ENCODE measurements around the gene KCNQ1.

KCNQ1 gene

DNA sequence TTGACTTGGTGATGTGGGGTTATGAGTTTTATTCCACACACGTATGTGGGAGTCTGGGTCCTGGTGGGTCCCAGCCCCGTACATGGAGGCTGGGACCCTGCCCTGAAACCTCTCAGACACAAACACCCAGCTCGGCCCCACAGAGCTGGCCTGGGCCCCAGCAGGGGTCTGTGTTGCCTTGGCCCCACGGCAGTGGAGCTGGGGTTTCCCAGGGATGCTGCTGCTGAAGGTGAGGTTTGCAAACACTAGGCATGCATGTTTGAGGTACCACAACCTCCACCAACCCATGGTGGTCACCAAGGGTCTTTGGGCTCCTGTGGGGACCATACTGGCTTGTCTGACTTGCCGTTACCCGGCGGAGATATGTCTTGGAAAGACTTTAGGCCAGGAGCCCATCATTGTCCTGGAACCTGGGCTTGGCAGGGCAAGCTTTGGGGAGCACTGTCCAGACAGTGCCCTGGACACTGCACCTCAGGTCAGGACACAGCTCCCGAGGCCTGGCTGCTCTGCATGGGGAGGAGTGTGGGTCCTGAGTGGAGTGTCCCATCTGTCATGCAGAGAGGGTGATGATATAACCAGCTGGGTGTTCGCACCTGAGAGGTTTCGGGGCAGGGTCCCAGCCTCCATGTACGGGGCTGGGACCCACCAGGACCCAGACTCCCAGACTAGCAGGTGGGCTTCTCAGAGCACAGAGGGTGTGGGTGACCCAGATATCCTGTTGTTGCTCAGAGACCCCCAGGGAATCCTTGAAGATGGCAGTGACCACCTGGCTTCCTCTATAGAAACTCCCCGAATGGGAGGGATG lies 63.3 kb downstream of the KCNQ1 start:
- no peak overlapping the region for H3K4me2 ChIP-seq (ENCODE audit: low read depth, low read length, poor library complexity, severe bottlenecking)

DNA sequence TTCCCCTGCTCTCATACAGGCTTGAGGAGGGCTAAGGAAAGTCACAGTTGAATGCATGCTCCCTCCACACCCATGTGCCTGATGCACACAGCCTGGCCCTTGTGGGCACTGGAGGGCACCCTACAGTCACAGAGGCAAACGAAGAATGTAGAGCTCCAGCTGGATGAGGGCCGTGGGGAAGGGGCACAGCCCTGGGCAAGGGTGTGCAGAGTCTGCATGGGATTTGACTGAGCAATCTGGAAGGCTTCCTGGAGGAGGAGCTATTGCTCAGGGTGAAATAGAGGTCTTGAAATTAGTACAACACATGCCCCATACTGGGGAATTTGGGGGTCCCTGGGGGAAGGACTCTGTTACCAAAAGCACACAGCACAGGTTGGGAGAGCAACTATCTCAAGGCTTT lies 64.0 kb downstream of the KCNQ1 start:
- no peaks in the 10 kb centered on the region for H3K79me2 ChIP-seq (ENCODE audit: insufficient read depth, low read length)
- H3K27ac ChIP-seq (ENCODE audit: low read depth, low read length) = no peak overlapping the region
- H3K4me2 ChIP-seq (ENCODE audit: low read depth, low read length, poor library complexity, severe bottlenecking) = no peak overlapping the region
- H3K9me2 ChIP-seq (replicated peaks; ENCODE audit: insufficient read depth, low read length) = no peaks in the 10 kb centered on the region
- H3F3A ChIP-seq (ENCODE audit: insufficient read depth) = no peaks in the 10 kb centered on the region
- no peaks in the 10 kb centered on the region for H4K20me1 ChIP-seq (ENCODE audit: low read depth, low read length)
- H3K27me3 ChIP-seq (ENCODE audit: low read length) = no peaks in the 10 kb centered on the region
- H3K4me3 ChIP-seq (ENCODE audit: insufficient read depth, low read length, poor library complexity, severe bottlenecking) = no peak overlapping the region
- H3K9me3 ChIP-seq (ENCODE audit: insufficient read depth, low read length) = no peaks in the 10 kb centered on the region
- H3K9ac ChIP-seq (ENCODE audit: low read length) = no peak overlapping the region
- no peak overlapping the region for H2AFZ ChIP-seq (ENCODE audit: low read depth, low read length, severe bottlenecking)
- no peak for TF ChIP-seq EZH2phosphoT487 (conservative IDR thresholded peaks at IDR 0.05; ENCODE audit: low read length)
- TF ChIP-seq CTCF (IDR thresholded peaks at IDR 0.05; ENCODE audit: insufficient read depth, low read length, poor library complexity, severe bottlenecking) = no peak
- H3K36me3 ChIP-seq (ENCODE audit: low read length) = no peaks in the 10 kb centered on the region

More for the DNA sequence above, 63.3 kb downstream of the KCNQ1 start:
- Histone ChIP-seq H3K9me2 (replicated peaks; ENCODE audit: insufficient read depth, low read length) (no peaks in the 10 kb centered on the region), H3K9ac (ENCODE audit: low read length) (no peak overlapping the region), H3K27ac (ENCODE audit: low read depth, low read length) (no peak overlapping the region), H3K36me3 (ENCODE audit: low read length) (no peaks in the 10 kb centered on the region), H4K20me1 (ENCODE audit: low read depth, low read length) (no peaks in the 10 kb centered on the region), H3F3A (ENCODE audit: insufficient read depth) (no peaks in the 10 kb centered on the region), H3K4me3 (ENCODE audit: insufficient read depth, low read length, poor library complexity, severe bottlenecking) (no peak overlapping the region), H3K27me3 (ENCODE audit: low read length) (no peaks in the 10 kb centered on the region), H3K9me3 (ENCODE audit: insufficient read depth, low read length) (no peaks in the 10 kb centered on the region), H2AFZ (ENCODE audit: low read depth, low read length, severe bottlenecking) (no peak overlapping the region), H3K79me2 (ENCODE audit: insufficient read depth, low read length) (no peaks in the 10 kb centered on the region)
- TF ChIP-seq CTCF (IDR thresholded peaks at IDR 0.05; ENCODE audit: insufficient read depth, low read length, poor library complexity, severe bottlenecking) (no peak), EZH2phosphoT487 (conservative IDR thresholded peaks at IDR 0.05; ENCODE audit: low read length) (no peak)

- Histone ChIP-seq H3K27ac (ENCODE audit: low read depth, low read length) (no peak overlapping the region), H2AFZ (ENCODE audit: low read depth, low read length, severe bottlenecking) (no peak overlapping the region), H3K4me2 (ENCODE audit: low read depth, low read length, poor library complexity, severe bottlenecking) (no peak overlapping the region), H3K79me2 (ENCODE audit: insufficient read depth, low read length) (no peaks in the 10 kb centered on the region), H3K4me3 (ENCODE audit: insufficient read depth, low read length, poor library complexity, severe bottlenecking) (no peak overlapping the region), H3K36me3 (ENCODE audit: low read length) (no peaks in the 10 kb centered on the region), H3K9me2 (replicated peaks; ENCODE audit: insufficient read depth, low read length) (no peaks in the 10 kb centered on the region), H3F3A (ENCODE audit: insufficient read depth) (no peaks in the 10 kb centered on the region), H3K27me3 (ENCODE audit: low read length) (no peaks in the 10 kb centered on the region), H3K9ac (ENCODE audit: low read length) (no peak overlapping the region), H3K9me3 (ENCODE audit: insufficient read depth, low read length) (no peaks in the 10 kb centered on the region), H4K20me1 (ENCODE audit: low read depth, low read length) (no peaks in the 10 kb centered on the region)
- TF ChIP-seq CTCF (IDR thresholded peaks at IDR 0.05; ENCODE audit: insufficient read depth, low read length, poor library complexity, severe bottlenecking) = no peak
- TF ChIP-seq EZH2phosphoT487 (conservative IDR thresholded peaks at IDR 0.05; ENCODE audit: low read length) = no peak
Observed at GRCh38 chr11:2509481-2510001, 64.7 kb downstream of the KCNQ1 start.
